IPS-18a (cell line): ENCODE measurements around the gene KCNK6.

Source experiments
- H3K27ac ChIP-seq: one replicate; pipeline ENCODE4 v1.5.1; 2013; ENCODE audit warnings: low read length
- H3K27me3 ChIP-seq: one replicate; pipeline ENCODE4 v1.6.1; 2013; ENCODE audit warnings: mild to moderate bottlenecking, low read length; ENCODE audit not compliant: control insufficient read depth, insufficient read depth
- H3K36me3 ChIP-seq: one replicate; pipeline ENCODE4 v1.6.1; 2013; ENCODE audit warnings: low read depth, low read length; ENCODE audit not compliant: control insufficient read depth
- H3K4me1 ChIP-seq: one replicate; pipeline ENCODE4 v1.6.1; 2013; ENCODE audit warnings: low read depth, low read length; ENCODE audit not compliant: control insufficient read depth
- H3K4me3 ChIP-seq: one replicate; pipeline ENCODE4 v1.5.1; 2013; ENCODE audit warnings: low read length
- H3K9ac ChIP-seq: one replicate; pipeline ENCODE4 v1.6.1; 2013; ENCODE audit warnings: mild to moderate bottlenecking, low read length, moderate library complexity
- H3K9me3 ChIP-seq: one replicate; pipeline ENCODE4 v1.6.1; 2013; ENCODE audit warnings: low read depth, low read length; ENCODE audit not compliant: control insufficient read depth

KCNK6 gene

GRCh38 chr19:38319421-38320258, at the start of gene KCNK6:
TSS of gene KCNK6 (plus strand) at chr19:38319845. CDS start at chr19:38319951, 106 bp downstream.
- Histone ChIP-seq H3K36me3 (no peaks in the 10 kb centered on the region), H3K9ac (no peak within 1 kb of the TSS), H3K27me3 (peaks cover 49% of the 10 kb centered on the region), H3K4me1 (peaks cover 3% of the 10 kb centered on the region), H3K27ac (no peak within 1 kb of the TSS), H3K9me3 (no peaks in the 10 kb centered on the region), H3K4me3 (peak within 1 kb of the TSS; percentile 63)

- no peak overlapping the region for H3K4me3 ChIP-seq
- H3K9me3 ChIP-seq: no peaks in the 10 kb centered on the region
- H3K4me1 ChIP-seq: peaks cover 24% of the 10 kb centered on the region
- H3K27ac ChIP-seq: no peak overlapping the region
- H3K9ac ChIP-seq: no peak overlapping the region
- no peaks in the 10 kb centered on the region for H3K27me3 ChIP-seq
- H3K36me3 ChIP-seq: no peaks in the 10 kb centered on the region
These were observed 49.0 kb upstream of the KCNK6 start for GRCh38 chr19:38270587-38271167.

DNA sequence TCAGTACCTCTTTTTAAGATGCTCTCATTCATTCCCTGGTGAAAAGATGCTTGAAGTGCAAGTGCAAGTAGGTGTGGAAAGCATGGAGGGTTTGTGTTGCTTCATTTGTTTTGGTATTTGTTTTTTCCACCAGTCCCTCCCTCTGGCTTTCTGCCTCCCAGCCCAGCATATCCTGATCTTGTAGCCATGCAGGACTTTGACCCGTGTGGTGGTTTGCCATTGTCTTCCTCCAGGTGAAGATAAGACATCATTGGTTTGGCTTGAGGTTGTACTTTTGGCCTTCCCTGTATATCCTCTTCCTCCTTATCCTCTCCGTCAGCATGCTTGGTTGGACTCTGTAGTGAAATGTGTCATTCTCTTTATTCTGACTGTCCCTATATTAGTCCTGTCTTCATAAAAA, 46.1 kb upstream of the KCNK6 start:
- no peak overlapping the region for H3K4me3 ChIP-seq
- peaks cover 5% of the 10 kb centered on the region for H3K4me1 ChIP-seq
- no peak overlapping the region for H3K27ac ChIP-seq
- H3K36me3 ChIP-seq: no peaks in the 10 kb centered on the region
- H3K9ac ChIP-seq: no peak overlapping the region
- H3K27me3 ChIP-seq: no peaks in the 10 kb centered on the region
- no peaks in the 10 kb centered on the region for H3K9me3 ChIP-seq

GRCh38 chr19:38274739-38275138, 44.9 kb upstream of the KCNK6 start:
- no peak overlapping the region for H3K27ac ChIP-seq
- H3K4me3 ChIP-seq: no peak overlapping the region
- H3K9me3 ChIP-seq: no peaks in the 10 kb centered on the region
- H3K36me3 ChIP-seq: no peaks in the 10 kb centered on the region
- H3K27me3 ChIP-seq: no peaks in the 10 kb centered on the region
- no peak overlapping the region for H3K9ac ChIP-seq
- peaks cover 5% of the 10 kb centered on the region for H3K4me1 ChIP-seq

GRCh38 chr19:38276942-38277517, 42.6 kb upstream of the KCNK6 start:
- Histone ChIP-seq H3K36me3 (no peaks in the 10 kb centered on the region), H3K4me3 (no peak overlapping the region), H3K9me3 (no peaks in the 10 kb centered on the region), H3K9ac (no peak overlapping the region), H3K27me3 (no peaks in the 10 kb centered on the region), H3K4me1 (no peaks in the 10 kb centered on the region), H3K27ac (no peak overlapping the region)

DNA sequence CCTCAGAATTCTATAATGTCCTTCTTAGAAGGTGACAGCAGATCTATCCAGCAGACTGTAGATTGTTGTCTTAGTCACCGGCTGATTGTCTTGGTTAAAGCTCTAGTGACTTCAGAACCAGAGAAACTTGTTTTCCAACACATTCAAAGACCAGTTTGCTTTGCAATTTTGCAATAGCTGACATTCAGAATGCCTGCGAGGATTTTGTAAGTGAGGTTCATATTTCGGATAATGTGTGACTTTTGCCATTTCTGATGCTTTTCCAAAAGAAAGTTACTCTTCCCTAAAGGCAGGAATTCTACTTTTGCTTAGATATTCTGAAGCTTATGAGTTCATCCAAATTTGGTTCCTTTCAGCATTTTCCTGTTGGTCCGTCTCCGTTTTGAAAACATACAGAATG, 42.1 kb upstream of the KCNK6 start:
- Histone ChIP-seq H3K4me3 (no peak overlapping the region), H3K9me3 (no peaks in the 10 kb centered on the region), H3K4me1 (no peaks in the 10 kb centered on the region), H3K27ac (no peak overlapping the region), H3K36me3 (no peaks in the 10 kb centered on the region), H3K27me3 (no peaks in the 10 kb centered on the region), H3K9ac (no peak overlapping the region)

DNA sequence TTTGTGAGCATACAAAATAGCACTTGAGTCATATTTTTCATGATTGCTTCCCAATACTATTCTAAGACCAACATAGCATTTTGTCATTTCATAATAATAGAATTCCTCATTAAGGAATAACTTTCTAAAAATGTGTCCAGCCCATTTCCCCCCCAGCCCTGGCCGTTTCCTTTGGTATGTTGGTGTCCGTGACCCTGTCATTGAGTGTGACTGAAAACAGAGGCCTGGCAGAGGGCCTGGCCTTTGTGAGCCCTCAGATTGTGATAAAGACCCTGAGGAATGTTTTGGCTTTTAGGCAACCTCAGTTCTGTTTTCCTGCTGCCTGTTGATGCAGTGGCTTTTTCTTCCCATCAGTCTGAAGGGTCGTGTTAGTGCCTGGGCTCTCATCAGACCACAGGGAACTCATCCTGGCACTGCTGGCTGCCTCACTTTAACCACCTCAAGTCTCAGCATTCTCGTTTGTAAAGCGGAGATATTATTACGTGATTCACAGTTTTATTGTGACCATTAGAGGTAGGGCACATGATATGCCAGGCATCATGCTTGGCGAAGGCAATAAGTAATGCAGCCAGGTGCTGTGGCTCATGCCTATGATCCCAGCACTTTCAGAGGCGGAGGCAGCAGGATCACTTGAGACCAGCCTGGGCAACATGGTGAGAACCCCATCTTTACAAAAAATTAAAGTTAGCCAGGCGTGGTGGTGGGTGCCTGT, 41.5 kb upstream of the KCNK6 start:
- Histone ChIP-seq H3K27ac (no peak overlapping the region), H3K9me3 (no peaks in the 10 kb centered on the region), H3K36me3 (no peaks in the 10 kb centered on the region), H3K9ac (no peak overlapping the region), H3K4me1 (no peaks in the 10 kb centered on the region), H3K27me3 (no peaks in the 10 kb centered on the region), H3K4me3 (no peak overlapping the region)

DNA sequence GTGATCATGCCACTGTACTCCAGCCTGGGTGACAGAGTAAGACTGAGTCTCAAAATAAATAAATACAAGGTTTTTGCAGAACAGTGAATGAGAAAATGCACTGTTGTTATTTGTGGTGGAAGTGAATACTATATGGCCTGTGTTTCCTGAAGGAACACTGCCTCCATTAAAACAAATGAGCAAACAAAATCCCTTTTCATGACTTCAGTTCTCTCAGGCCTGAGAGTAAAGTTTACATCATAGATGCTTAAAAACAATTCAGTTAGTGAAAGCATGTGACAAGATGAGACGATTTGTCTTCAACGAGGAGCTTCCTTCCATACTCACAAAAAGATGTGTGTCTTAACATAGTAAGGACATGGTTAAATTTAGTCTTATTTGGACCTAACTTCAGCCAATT, 40.9 kb upstream of the KCNK6 start:
- no peaks in the 10 kb centered on the region for H3K4me1 ChIP-seq
- H3K27ac ChIP-seq: no peak overlapping the region
- no peaks in the 10 kb centered on the region for H3K36me3 ChIP-seq
- H3K9ac ChIP-seq: no peak overlapping the region
- no peaks in the 10 kb centered on the region for H3K27me3 ChIP-seq
- H3K9me3 ChIP-seq: no peaks in the 10 kb centered on the region
- H3K4me3 ChIP-seq: no peak overlapping the region

- H3K4me3 ChIP-seq: no peak overlapping the region
- H3K4me1 ChIP-seq: no peaks in the 10 kb centered on the region
- no peak overlapping the region for H3K27ac ChIP-seq
- no peaks in the 10 kb centered on the region for H3K9me3 ChIP-seq
- H3K9ac ChIP-seq: no peak overlapping the region
- no peaks in the 10 kb centered on the region for H3K27me3 ChIP-seq
- H3K36me3 ChIP-seq: peaks cover 11% of the 10 kb centered on the region
These were observed 39.4 kb upstream of the KCNK6 start for GRCh38 chr19:38280030-38280921.

- Histone ChIP-seq H3K27me3 (no peaks in the 10 kb centered on the region), H3K36me3 (peaks cover 18% of the 10 kb centered on the region), H3K4me1 (no peaks in the 10 kb centered on the region), H3K9me3 (no peaks in the 10 kb centered on the region), H3K4me3 (no peak overlapping the region), H3K27ac (no peak overlapping the region), H3K9ac (no peak overlapping the region)
These were observed 37.7 kb upstream of the KCNK6 start for GRCh38 chr19:38281811-38282566.
